Neural progenitor cell (in vitro differentiated cells): ENCODE measurements around the gene NDP. TPM values are rescaled to one million over a fixed set of nuclear protein-coding genes. Genes with fewer than 3 reads are reported as not detected.

Experiments
- DNase-seq: peaks from one replicate; pipeline ENCODE4 v3.0.0-alpha.2; 2016; ENCODE audit warnings: low spot score
- H2AFZ ChIP-seq: fragments of 200-600 bp; sonication (generic); replicated peaks from 2 replicates; pipeline ENCODE4 v1.6.1; 2016; ENCODE audit warnings: antibody characterized with exemption
- H3F3A ChIP-seq: fragments of 200-600 bp; sonication (generic); 2 replicates; pipeline ENCODE4 v1.6.1; 2016; ENCODE audit warnings: antibody characterized with exemption, low read depth
- H3K27ac ChIP-seq: fragments of 200-600 bp; sonication (generic); 2 replicates; pipeline ENCODE4 v1.5.1; 2016; ENCODE audit warnings: mild to moderate bottlenecking
- H3K27me3 ChIP-seq: fragments of 200-600 bp; sonication (generic); 2 replicates; pipeline ENCODE4 v1.6.1; 2016; ENCODE audit warnings: mild to moderate bottlenecking, moderate library complexity
- H3K36me3 ChIP-seq: fragments of 200-600 bp; sonication (generic); 2 replicates; pipeline ENCODE4 v1.5.1; 2016
- H3K4me1 ChIP-seq: fragments of 200-600 bp; sonication (generic); 2 replicates; pipeline ENCODE4 v1.6.1; 2016; ENCODE audit warnings: mixed run types
- H3K4me2 ChIP-seq: fragments of 200-600 bp; sonication (generic); 2 replicates; pipeline ENCODE4 v1.6.1; 2016
- H3K4me3 ChIP-seq: fragments of 200-600 bp; sonication (generic); 2 replicates; pipeline ENCODE4 v1.5.1; 2016
- H3K79me2 ChIP-seq: fragments of 200-600 bp; sonication (generic); 2 replicates; pipeline ENCODE4 v1.6.1; 2016; ENCODE audit warnings: low read depth
- H3K9ac ChIP-seq: fragments of 200-600 bp; sonication (generic); 2 replicates; pipeline ENCODE4 v1.6.1; 2016
- H3K9me3 ChIP-seq: fragments of 200-600 bp; sonication (generic); 2 replicates; pipeline ENCODE4 v1.5.1; 2016; ENCODE audit warnings: low read depth
- H4K20me1 ChIP-seq: fragments of 200-600 bp; sonication (generic); 2 replicates; pipeline ENCODE4 v1.6.1; 2016; ENCODE audit warnings: low read depth
- H3K27ac Mint-ChIP-seq: 3 replicates; pipeline ENCODE4 v1.8.0; 2021; ENCODE audit warnings: mixed read lengths
- H3K27me3 Mint-ChIP-seq: 2 replicates; pipeline ENCODE4 v1.8.0; 2022; ENCODE audit warnings: low read depth, mild to moderate bottlenecking, inconsistent platforms, moderate library complexity, mixed read lengths; ENCODE audit not compliant: insufficient read depth
- H3K36me3 Mint-ChIP-seq: 3 replicates; pipeline ENCODE4 v1.8.0; 2021; ENCODE audit warnings: mixed read lengths
- H3K4me1 Mint-ChIP-seq: 3 replicates; pipeline ENCODE4 v1.8.0; 2021; ENCODE audit warnings: mixed read lengths
- H3K4me3 Mint-ChIP-seq: 3 replicates; pipeline ENCODE4 v1.8.0; 2021; ENCODE audit warnings: mild to moderate bottlenecking, moderate library complexity, mixed read lengths
- H3K9me3 Mint-ChIP-seq: 3 replicates; pipeline ENCODE4 v1.8.0; 2020; ENCODE audit warnings: mixed read lengths
- CTCF ChIP-seq: fragments of 200-600 bp; sonication (generic); IDR thresholded peaks from 2 replicates; pipeline ENCODE4 v1.5.1; 2017; ENCODE audit warnings: antibody characterized with exemption, mild to moderate bottlenecking
- EZH2 ChIP-seq: fragments of 200-600 bp; sonication (generic); IDR thresholded peaks from 2 replicates; pipeline ENCODE4 v1.6.1; 2017; ENCODE audit warnings: antibody characterized with exemption, mild to moderate bottlenecking, moderate library complexity
- EZH2phosphoT487 ChIP-seq: fragments of 200-600 bp; sonication (generic); IDR thresholded peaks from 2 replicates; pipeline ENCODE4 v1.6.1; 2017; ENCODE audit warnings: antibody characterized with exemption
- total RNA-seq: library from RNA; depleted of rRNA; stranded (reverse); fragments of >200 nt; gene quantifications from 2 replicates; pipeline ENCODE4 v1.2.3, GENCODE V29; 2015; ENCODE audit warnings: low replicate concordance

The NDP gene
- total RNA-seq, 1 donor from 2014 or later, result 2.5 TPM

DNA sequence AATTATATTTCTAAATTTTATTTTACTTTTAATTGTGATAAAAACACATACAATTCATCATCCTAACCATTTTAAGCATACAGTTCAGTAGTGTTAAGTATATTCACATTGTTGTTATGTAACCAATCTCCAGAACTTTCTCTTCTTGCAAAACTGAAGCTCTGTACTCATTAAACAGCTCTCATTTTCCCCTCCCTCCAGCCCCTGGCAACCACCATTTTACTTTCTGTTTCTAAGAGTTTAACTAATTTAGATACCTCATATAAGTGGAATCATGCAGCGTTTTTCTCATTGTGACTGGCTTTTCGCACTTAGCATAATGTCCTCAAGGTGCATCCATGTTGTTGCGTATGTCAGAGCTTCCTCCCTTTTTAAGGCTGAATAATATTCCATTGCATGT, 46.7 kb upstream of the NDP start:
- Histone ChIP-seq H3K79me2 (no peaks in the 10 kb centered on the region), H2AFZ (no peak overlapping the region), H3K36me3 (no peaks in the 10 kb centered on the region), H4K20me1 (no peaks in the 10 kb centered on the region), H3K9me3 (no peaks in the 10 kb centered on the region), H3K27me3 (no peaks in the 10 kb centered on the region), H3K27ac (no peak overlapping the region), H3F3A (no peaks in the 10 kb centered on the region), H3K4me1 (no peaks in the 10 kb centered on the region), H3K4me2 (no peak overlapping the region), H3K9ac (no peak overlapping the region), H3K4me3 (no peak overlapping the region)
- H3K4me3 Mint-ChIP-seq, result no peak overlapping the region
- no peaks in the 10 kb centered on the region for H3K4me1 Mint-ChIP-seq
- no peak for DNase-seq
- no peaks in the 10 kb centered on the region for H3K9me3 Mint-ChIP-seq
- TF ChIP-seq EZH2phosphoT487 (no peak), EZH2 (no peak), CTCF (no peak)
- peaks cover 6% of the 10 kb centered on the region for H3K27me3 Mint-ChIP-seq
- no peaks in the 10 kb centered on the region for H3K36me3 Mint-ChIP-seq
- no peak overlapping the region for H3K27ac Mint-ChIP-seq

- H3K27ac ChIP-seq, result no peak overlapping the region
- no peaks in the 10 kb centered on the region for H3K36me3 ChIP-seq
- H3K79me2 ChIP-seq, result no peaks in the 10 kb centered on the region
- H2AFZ ChIP-seq, result no peak overlapping the region
- no peaks in the 10 kb centered on the region for H3K4me1 ChIP-seq
- no peak for DNase-seq
- TF ChIP-seq CTCF (no peak), EZH2phosphoT487 (no peak), EZH2 (no peak)
- Mint-ChIP-seq H3K4me3 (no peak overlapping the region), H3K4me1 (no peaks in the 10 kb centered on the region), H3K36me3 (no peaks in the 10 kb centered on the region), H3K9me3 (peaks cover 2% of the 10 kb centered on the region), H3K27me3 (peaks cover 5% of the 10 kb centered on the region), H3K27ac (no peak overlapping the region)
- H3K27me3 ChIP-seq, result no peaks in the 10 kb centered on the region
- H4K20me1 ChIP-seq, result no peaks in the 10 kb centered on the region
- no peaks in the 10 kb centered on the region for H3K9me3 ChIP-seq
- H3K4me2 ChIP-seq, result no peak overlapping the region
- H3K4me3 ChIP-seq, result no peak overlapping the region
- no peaks in the 10 kb centered on the region for H3F3A ChIP-seq
- no peak overlapping the region for H3K9ac ChIP-seq
These were observed 44.5 kb upstream of the NDP start for GRCh38 chrX:44017676-44018075.

GRCh38 chrX:44016906-44017305, 43.7 kb upstream of the NDP start:
- no peaks in the 10 kb centered on the region for H3K36me3 ChIP-seq
- Mint-ChIP-seq H3K4me3 (no peak overlapping the region), H3K27ac (no peak overlapping the region), H3K9me3 (peaks cover 2% of the 10 kb centered on the region), H3K4me1 (no peaks in the 10 kb centered on the region), H3K36me3 (no peaks in the 10 kb centered on the region), H3K27me3 (peaks cover 5% of the 10 kb centered on the region)
- H3K9ac ChIP-seq, result no peak overlapping the region
- no peak for DNase-seq
- no peaks in the 10 kb centered on the region for H3F3A ChIP-seq
- no peak overlapping the region for H2AFZ ChIP-seq
- H3K4me1 ChIP-seq, result no peaks in the 10 kb centered on the region
- no peak overlapping the region for H3K4me2 ChIP-seq
- no peaks in the 10 kb centered on the region for H3K27me3 ChIP-seq
- no peak for TF ChIP-seq EZH2phosphoT487
- no peak for TF ChIP-seq CTCF
- TF ChIP-seq EZH2, result no peak
- H4K20me1 ChIP-seq, result no peaks in the 10 kb centered on the region
- H3K27ac ChIP-seq, result no peak overlapping the region
- no peaks in the 10 kb centered on the region for H3K9me3 ChIP-seq
- no peaks in the 10 kb centered on the region for H3K79me2 ChIP-seq
- no peak overlapping the region for H3K4me3 ChIP-seq
